ENCODE measurements around the gene USP24.

The USP24 gene

DNA sequence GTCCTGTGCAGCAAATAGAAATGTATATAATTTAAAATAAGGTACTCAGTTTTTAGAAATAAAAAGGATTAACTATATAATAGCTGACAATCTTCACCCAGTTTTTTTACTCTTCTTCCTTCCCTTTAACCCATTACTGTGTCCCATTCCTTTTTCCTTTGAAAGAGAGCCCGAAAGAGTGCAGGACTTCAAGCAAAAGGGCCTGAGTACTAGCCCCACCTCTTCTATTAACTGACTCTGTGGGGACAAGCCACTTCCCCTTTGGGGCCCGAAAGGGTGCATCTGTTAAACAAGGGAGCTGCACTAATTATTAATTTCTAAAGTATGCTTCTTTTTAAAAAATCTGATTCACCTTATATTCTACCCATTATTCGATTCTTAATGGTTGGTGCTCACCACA, 3.3 kb downstream of the USP24 start:
- peak overlapping the region; percentile 40 to 95 for H3K27ac ChIP-seq (ENCODE audit: insufficient read depth in 1 of 2, low read depth in 1 of 2, low read length in 2 of 2, poor library complexity in 1 of 2, severe bottlenecking in 2 of 2)
- H3K4me1 ChIP-seq (ENCODE audit: control extremely low read depth in 1 of 4, control insufficient read depth in 4 of 4, insufficient read depth in 4 of 4, low read length in 3 of 4), result peaks cover 47 to 77% (median 59%) of the 10 kb centered on the region in 4 experiments
- 6% methylated on average over 2 of the region's 3 CpGs for WGBS (ENCODE audit: insufficient coverage)
- ChIA-PET POLR2A (no interaction called here), CTCF (interaction anchor here (1.0 to 1.9 kb wide), 4 partner anchors 11 to 72 kb away, joined by 3 to 4 read pairs (median 3); no protein-coding TSS in a partner anchor)
- H3K36me3 ChIP-seq (ENCODE audit: control insufficient read depth in 4 of 4, insufficient read depth in 4 of 4, low read length in 3 of 4), result peaks cover 0 to under 1% (median 0%) of the 10 kb centered on the region in 4 experiments
- no peaks in the 10 kb centered on the region for H3K9me3 ChIP-seq (ENCODE audit: control extremely low read depth in 1 of 5, control insufficient read depth in 4 of 5, insufficient read depth in 2 of 5, low read depth in 1 of 5, low read length in 4 of 5)
- no peaks in the 10 kb centered on the region for H3K27me3 ChIP-seq (replicated peaks in 2 of 5; ENCODE audit: control insufficient read depth in 4 of 5, insufficient read depth in 5 of 5, low read length in 4 of 5)
- peak overlapping the region in 6 of 7 experiments; percentile 70 to 91 (median 89) for H3K4me3 ChIP-seq (ENCODE audit: control insufficient read depth in 1 of 7, extremely low read depth in 1 of 7, insufficient read depth in 4 of 7, low read depth in 2 of 7, low read length in 6 of 7)
- DNase-seq, result peak in 2 of 3 donors; percentile 72 to 81

DNA sequence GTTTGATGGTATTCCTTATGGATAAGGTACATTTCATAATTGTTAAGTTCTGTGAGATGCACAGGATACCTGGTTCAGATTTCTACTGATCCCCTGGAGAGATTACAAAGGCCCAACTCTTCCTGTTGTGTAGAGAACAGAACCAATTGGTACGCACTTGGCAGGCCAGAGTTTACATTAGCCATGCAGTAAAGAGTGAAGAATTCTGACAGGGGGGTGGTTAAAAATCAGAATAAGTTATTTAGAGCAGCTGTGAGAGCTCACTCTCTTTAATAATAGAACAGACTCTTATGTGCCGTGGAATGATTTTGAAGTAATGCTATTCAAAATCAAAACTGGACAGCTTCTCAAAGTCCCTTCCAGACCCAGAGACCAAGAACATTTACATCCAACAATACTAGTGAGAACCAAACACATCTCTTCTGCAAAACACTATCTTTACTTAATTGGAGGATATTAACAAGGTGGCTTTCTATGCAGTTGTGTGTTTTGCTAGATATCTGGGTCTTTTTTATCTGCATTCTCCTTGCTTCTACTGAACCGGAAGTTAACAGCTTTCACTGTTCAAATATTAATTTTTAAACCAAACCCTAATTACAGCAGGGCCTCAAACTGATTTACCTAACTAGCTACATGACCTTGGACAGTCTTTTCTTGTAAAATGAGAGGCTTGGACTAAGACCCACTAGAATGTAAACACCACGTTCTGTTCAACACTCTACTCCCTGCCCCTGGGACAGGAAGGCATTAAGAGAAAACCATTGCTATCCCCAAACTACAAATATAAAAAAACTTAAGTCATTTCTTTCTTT, 4.0 kb downstream of the USP24 start:
- ChIA-PET POLR2A (no interaction called here), CTCF (interaction anchor here (1.7 kb wide), 1 partner anchor 19 kb away, joined by 3 read pairs; no protein-coding TSS in a partner anchor)
- Histone ChIP-seq H3K36me3 (ENCODE audit: control insufficient read depth in 4 of 4, insufficient read depth in 4 of 4, low read length in 3 of 4) (peaks cover 0 to 5% (median under 1%) of the 10 kb centered on the region in 4 experiments), H3K27ac (ENCODE audit: insufficient read depth in 1 of 2, low read depth in 1 of 2, low read length in 2 of 2, poor library complexity in 1 of 2, severe bottlenecking in 2 of 2) (peak overlapping the region; percentile 40 to 95), H3K4me3 (ENCODE audit: control insufficient read depth in 1 of 7, extremely low read depth in 1 of 7, insufficient read depth in 4 of 7, low read depth in 2 of 7, low read length in 6 of 7) (peak overlapping the region in 6 of 7 experiments; percentile 35 to 91 (median 89)), H3K4me1 (ENCODE audit: control extremely low read depth in 1 of 4, control insufficient read depth in 4 of 4, insufficient read depth in 4 of 4, low read length in 3 of 4) (peaks cover 42 to 71% (median 53%) of the 10 kb centered on the region in 4 experiments), H3K9me3 (ENCODE audit: control extremely low read depth in 1 of 5, control insufficient read depth in 4 of 5, insufficient read depth in 2 of 5, low read depth in 1 of 5, low read length in 4 of 5) (no peaks in the 10 kb centered on the region), H3K27me3 (replicated peaks in 2 of 5; ENCODE audit: control insufficient read depth in 4 of 5, insufficient read depth in 5 of 5, low read length in 4 of 5) (no peaks in the 10 kb centered on the region)
- WGBS (ENCODE audit: insufficient coverage), result 0% methylated on average over 2 of the region's 4 CpGs
- peak in 1 of 3 donors; percentile 53 for DNase-seq

DNA sequence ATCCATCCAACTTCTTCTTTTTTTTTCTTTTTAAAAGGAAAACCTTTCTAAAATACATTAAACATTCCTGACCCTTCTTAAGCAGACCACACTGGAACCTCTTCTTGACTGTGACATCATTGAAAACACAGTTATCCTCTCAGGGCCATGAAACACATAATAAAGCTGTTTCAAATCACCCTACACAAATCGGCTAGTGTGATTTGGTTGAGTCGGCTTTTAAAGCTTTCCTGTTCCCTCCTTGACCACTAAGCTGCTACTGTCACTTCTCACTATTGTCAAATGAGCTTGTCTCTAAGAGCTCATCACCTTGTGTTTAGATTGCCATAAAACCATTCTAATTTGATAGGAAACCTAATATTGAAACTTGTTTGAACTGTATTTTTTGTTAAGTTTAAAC, 5.9 kb downstream of the USP24 start:
- H3K27ac ChIP-seq (ENCODE audit: insufficient read depth in 1 of 2, low read depth in 1 of 2, low read length in 2 of 2, poor library complexity in 1 of 2, severe bottlenecking in 2 of 2), result peak overlapping the region in 1 of 2 experiments; percentile 29
- 13% methylated on average over 1 of the region's 2 CpGs for WGBS (ENCODE audit: insufficient coverage)

DNA sequence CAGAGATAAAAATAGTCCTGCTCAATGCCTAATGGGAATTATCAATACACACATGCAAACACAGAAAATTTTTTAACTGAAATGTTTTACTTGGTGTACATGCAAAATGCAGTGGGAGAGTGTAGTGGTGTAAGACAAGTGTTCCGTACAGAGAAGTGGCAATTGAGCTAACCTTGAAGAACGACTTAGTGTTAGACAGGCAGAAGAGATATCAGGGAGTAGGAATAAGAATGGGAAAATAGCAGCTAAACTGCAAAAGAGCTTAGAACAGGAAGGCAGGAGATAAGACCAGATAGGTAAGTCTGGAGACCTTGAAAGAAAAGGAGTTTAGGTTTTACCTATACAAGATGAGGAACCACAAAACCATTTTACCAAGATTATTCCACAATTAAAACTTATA, 9.0 kb downstream of the USP24 start:
- Histone ChIP-seq H3K4me3 (ENCODE audit: control insufficient read depth in 1 of 7, extremely low read depth in 1 of 7, insufficient read depth in 4 of 7, low read depth in 2 of 7, low read length in 6 of 7) (no peak overlapping the region), H3K27ac (ENCODE audit: insufficient read depth in 1 of 2, low read depth in 1 of 2, low read length in 2 of 2, poor library complexity in 1 of 2, severe bottlenecking in 2 of 2) (no peak overlapping the region), H3K27me3 (replicated peaks in 2 of 5; ENCODE audit: control insufficient read depth in 4 of 5, insufficient read depth in 5 of 5, low read length in 4 of 5) (no peaks in the 10 kb centered on the region), H3K9me3 (ENCODE audit: control extremely low read depth in 1 of 5, control insufficient read depth in 4 of 5, insufficient read depth in 2 of 5, low read depth in 1 of 5, low read length in 4 of 5) (no peaks in the 10 kb centered on the region), H3K4me1 (ENCODE audit: control extremely low read depth in 1 of 4, control insufficient read depth in 4 of 4, insufficient read depth in 4 of 4, low read length in 3 of 4) (peaks cover 23 to 47% (median 36%) of the 10 kb centered on the region in 4 experiments), H3K36me3 (ENCODE audit: control insufficient read depth in 4 of 4, insufficient read depth in 4 of 4, low read length in 3 of 4) (peaks cover 0 to 17% (median 4%) of the 10 kb centered on the region in 4 experiments)
- 91% methylated on average over 2 of the region's 2 CpGs for WGBS (ENCODE audit: insufficient coverage)
- ChIA-PET POLR2A (no interaction called here), CTCF (interaction anchor here (1.0 to 2.1 kb wide), 2 partner anchors 9 to 67 kb away, joined by 5 to 6 read pairs; no protein-coding TSS in a partner anchor)
- no peak for DNase-seq

More for the DNA sequence above, 5.9 kb downstream of the USP24 start:
- CTCF ChIA-PET, result interaction anchor here (1.2 to 1.9 kb wide), 5 partner anchors 9 to 36 kb away, joined by 3 to 4 read pairs (median 4); no protein-coding TSS in a partner anchor
- POLR2A ChIA-PET, result interaction anchor here (0.7 kb wide), 1 partner anchor 46 kb away, joined by 6 read pairs; no protein-coding TSS in a partner anchor
- Histone ChIP-seq H3K27me3 (replicated peaks in 2 of 5; ENCODE audit: control insufficient read depth in 4 of 5, insufficient read depth in 5 of 5, low read length in 4 of 5) (no peaks in the 10 kb centered on the region), H3K4me1 (ENCODE audit: control extremely low read depth in 1 of 4, control insufficient read depth in 4 of 4, insufficient read depth in 4 of 4, low read length in 3 of 4) (peaks cover 42 to 64% (median 53%) of the 10 kb centered on the region in 4 experiments), H3K4me3 (ENCODE audit: control insufficient read depth in 1 of 7, extremely low read depth in 1 of 7, insufficient read depth in 4 of 7, low read depth in 2 of 7, low read length in 6 of 7) (peak overlapping the region in 2 of 7 experiments; percentile 12 to 53), H3K9me3 (ENCODE audit: control extremely low read depth in 1 of 5, control insufficient read depth in 4 of 5, insufficient read depth in 2 of 5, low read depth in 1 of 5, low read length in 4 of 5) (no peaks in the 10 kb centered on the region), H3K36me3 (ENCODE audit: control insufficient read depth in 4 of 4, insufficient read depth in 4 of 4, low read length in 3 of 4) (peaks cover 0 to 9% (median 4%) of the 10 kb centered on the region in 4 experiments)
- DNase-seq, result peak in 2 of 3 donors; percentile 42 to 50

DNA sequence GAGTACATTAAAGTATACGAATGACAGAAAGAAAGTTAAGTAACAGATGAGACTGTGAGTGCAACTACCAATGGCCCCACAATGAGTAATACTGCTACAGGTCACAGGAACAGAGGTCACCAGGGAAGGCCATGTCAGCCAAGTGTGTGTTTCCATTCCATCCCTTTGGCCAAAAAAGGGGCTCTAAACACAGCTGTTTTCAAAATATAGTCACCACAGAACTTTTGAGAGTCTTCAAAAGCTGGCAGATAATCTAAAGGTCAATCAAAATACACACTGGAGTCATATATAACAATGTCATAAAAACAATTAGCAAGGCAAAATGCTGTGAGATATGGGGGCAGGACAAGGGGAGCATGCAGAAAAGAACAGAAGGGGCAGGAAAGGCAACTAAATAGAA, 10.2 kb downstream of the USP24 start:
- Histone ChIP-seq H3K36me3 (ENCODE audit: control insufficient read depth in 4 of 4, insufficient read depth in 4 of 4, low read length in 3 of 4) (peaks cover 0 to 20% (median 5%) of the 10 kb centered on the region in 4 experiments), H3K27me3 (replicated peaks in 2 of 5; ENCODE audit: control insufficient read depth in 4 of 5, insufficient read depth in 5 of 5, low read length in 4 of 5) (no peaks in the 10 kb centered on the region), H3K4me3 (ENCODE audit: control insufficient read depth in 1 of 7, extremely low read depth in 1 of 7, insufficient read depth in 4 of 7, low read depth in 2 of 7, low read length in 6 of 7) (peak overlapping the region in 1 of 7 experiments; percentile 4), H3K4me1 (ENCODE audit: control extremely low read depth in 1 of 4, control insufficient read depth in 4 of 4, insufficient read depth in 4 of 4, low read length in 3 of 4) (peaks cover 15 to 35% (median 26%) of the 10 kb centered on the region in 4 experiments), H3K27ac (ENCODE audit: insufficient read depth in 1 of 2, low read depth in 1 of 2, low read length in 2 of 2, poor library complexity in 1 of 2, severe bottlenecking in 2 of 2) (no peak overlapping the region), H3K9me3 (ENCODE audit: control extremely low read depth in 1 of 5, control insufficient read depth in 4 of 5, insufficient read depth in 2 of 5, low read depth in 1 of 5, low read length in 4 of 5) (no peaks in the 10 kb centered on the region)
- WGBS (ENCODE audit: insufficient coverage), result 100% methylated on average over 1 of the region's 1 CpG
- DNase-seq, result no peak
- ChIA-PET CTCF (interaction anchor here (0.9 to 1.0 kb wide), 4 partner anchors 8 to 80 kb away, joined by 3 read pairs; no protein-coding TSS in a partner anchor), POLR2A (no interaction called here)

DNA sequence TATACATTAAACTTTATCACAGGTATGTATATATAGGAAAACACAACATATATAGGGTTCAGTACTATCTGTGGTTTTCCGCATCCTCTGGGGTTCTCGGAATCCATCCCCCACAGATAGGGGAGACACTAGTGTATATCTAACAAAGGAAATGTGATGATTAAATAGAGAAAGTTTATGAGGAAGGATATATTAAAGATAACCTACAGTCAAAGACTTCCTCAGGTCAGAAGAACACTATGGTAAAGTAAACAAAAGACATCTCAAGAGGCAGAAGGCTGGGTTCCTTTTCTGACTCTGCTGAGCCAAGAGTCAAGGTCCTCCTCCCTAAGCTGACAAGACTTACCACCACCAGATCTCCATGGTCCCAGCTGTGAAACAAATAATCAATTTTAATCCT, 12.1 kb downstream of the USP24 start:
- peaks cover 0 to 20% (median 9%) of the 10 kb centered on the region in 4 experiments for H3K36me3 ChIP-seq (ENCODE audit: control insufficient read depth in 4 of 4, insufficient read depth in 4 of 4, low read length in 3 of 4)
- H3K4me3 ChIP-seq (ENCODE audit: control insufficient read depth in 1 of 7, extremely low read depth in 1 of 7, insufficient read depth in 4 of 7, low read depth in 2 of 7, low read length in 6 of 7), result no peak overlapping the region
- DNase-seq, result peak in 1 of 3 donors; percentile 25
- ChIA-PET POLR2A (interaction anchor here (0.6 kb wide), 1 partner anchor 45 kb away, joined by 3 read pairs; no protein-coding TSS in a partner anchor), CTCF (no interaction called here)
- peaks cover 7 to 23% (median 16%) of the 10 kb centered on the region in 4 experiments for H3K4me1 ChIP-seq (ENCODE audit: control extremely low read depth in 1 of 4, control insufficient read depth in 4 of 4, insufficient read depth in 4 of 4, low read length in 3 of 4)
- H3K27me3 ChIP-seq (replicated peaks in 2 of 5; ENCODE audit: control insufficient read depth in 4 of 5, insufficient read depth in 5 of 5, low read length in 4 of 5), result no peaks in the 10 kb centered on the region
- H3K9me3 ChIP-seq (ENCODE audit: control extremely low read depth in 1 of 5, control insufficient read depth in 4 of 5, insufficient read depth in 2 of 5, low read depth in 1 of 5, low read length in 4 of 5), result no peaks in the 10 kb centered on the region
- peak overlapping the region; percentile 10 to 44 for H3K27ac ChIP-seq (ENCODE audit: insufficient read depth in 1 of 2, low read depth in 1 of 2, low read length in 2 of 2, poor library complexity in 1 of 2, severe bottlenecking in 2 of 2)
- WGBS (ENCODE audit: insufficient coverage), result no CpG with 5 or more reads among the region's 2 CpGs

Data from common myeloid progenitor, CD34-positive (primary cell).